Aorta (tissue), 5 donors: ENCODE results near the gene SEMA5A. TPM values are rescaled to one million over a fixed set of nuclear protein-coding genes. Genes with fewer than 3 reads are reported as not detected.
A peak's percentile ranks its signal among the peaks of the same experiment; 100 is the strongest.

ENCODE experiments used
- ATAC-seq: fragments of 200-7000 bp; cut with Tn5 transposase; one replicate; pipeline ENCODE4 v1.9.1; 2022; ENCODE audit warnings: moderate library complexity; ENCODE audit not compliant: low FRiP score
- DNase-seq, 2 donors: peaks; one replicate each; pipeline ENCODE4 v3.0.0-alpha.2; 2020
- H3K27ac ChIP-seq, 2 donors: one replicate each; pipeline ENCODE4 v1.5.1; 2013; ENCODE audit warnings: low read length in 2 of 2, mild to moderate bottlenecking in 2 of 2, moderate library complexity in 2 of 2, control low read depth in 1 of 2, inconsistent platforms in 1 of 2, low read depth in 1 of 2
- H3K27me3 ChIP-seq, 2 donors: one replicate each; pipeline ENCODE4 v1.6.1; 2013; ENCODE audit warnings: control low read depth in 1 of 2, low read length in 1 of 2, mild to moderate bottlenecking in 1 of 2, moderate library complexity in 1 of 2; ENCODE audit not compliant: insufficient read depth in 2 of 2, control insufficient read depth in 1 of 2
- H3K36me3 ChIP-seq, 2 donors: one replicate each; pipeline ENCODE4 v1.6.1; 2013; ENCODE audit warnings: control low read depth in 1 of 2, low read length in 1 of 2, mild to moderate bottlenecking in 1 of 2; ENCODE audit not compliant: insufficient read depth in 2 of 2, control insufficient read depth in 1 of 2
- H3K4me1 ChIP-seq, 2 donors: one replicate each; pipeline ENCODE4 v1.6.1; 2013; ENCODE audit warnings: low read length in 2 of 2, control low read depth in 1 of 2, mild to moderate bottlenecking in 1 of 2, moderate library complexity in 1 of 2; ENCODE audit not compliant: insufficient read depth in 2 of 2, control insufficient read depth in 1 of 2
- H3K4me3 ChIP-seq, 2 donors: one replicate each; pipeline ENCODE4 v1.5.1; 2013; ENCODE audit warnings: low read length in 2 of 2, control low read depth in 1 of 2, mild to moderate bottlenecking in 1 of 2
- H3K9me3 ChIP-seq: one replicate; pipeline ENCODE4 v1.6.1; 2013; ENCODE audit warnings: mild to moderate bottlenecking, low read length; ENCODE audit not compliant: control insufficient read depth
- WGBS, 2 donors: extraction: QIAGEN DNeasy Blood & Tissue Kit; methylation state at CpG; one replicate each; pipeline ENCODE4 v1.1.7; 2013; 5-methylcytosine and 5-hydroxymethylcytosine counted together
- intact Hi-C, 2 donors: fragments of 100-400 bp; cut with DNase I; formaldehyde crosslinking; loops; one replicate each; pipeline versions ENCODE4 v1.14.2 to v1.15.0; 2022
- polyA plus RNA-seq, 2 donors: library from polyadenylated mRNA; stranded (reverse); fragments of 200-250 nt; gene quantifications; one replicate each; pipeline ENCODE4 v1.2.3, GENCODE V29; 2013
- total RNA-seq, 2 donors: library from RNA; stranded (reverse); fragmentation: NEBNext Ultra II Directional; extraction: Animal tissue kit (Norgen Biotek cat#: 25700); gene quantifications; one replicate each; pipeline ENCODE4 v1.2.1, GENCODE V29; 2021
- donor health status: healthy with polysubstance abuse.
- donor health status: Bipolar disorder and iron deficiency.
- donor health status: DM: no; HTN: no; CAD: no.
- donor health status: DM: no; HTN: no; CAD: no.
- donor health status: DM: yes; HTN: yes; CAD: no.

The SEMA5A gene
- total and polyA plus RNA-seq, 4 donors, result 1.8 to 21.8 (median 12.7) TPM

DNA sequence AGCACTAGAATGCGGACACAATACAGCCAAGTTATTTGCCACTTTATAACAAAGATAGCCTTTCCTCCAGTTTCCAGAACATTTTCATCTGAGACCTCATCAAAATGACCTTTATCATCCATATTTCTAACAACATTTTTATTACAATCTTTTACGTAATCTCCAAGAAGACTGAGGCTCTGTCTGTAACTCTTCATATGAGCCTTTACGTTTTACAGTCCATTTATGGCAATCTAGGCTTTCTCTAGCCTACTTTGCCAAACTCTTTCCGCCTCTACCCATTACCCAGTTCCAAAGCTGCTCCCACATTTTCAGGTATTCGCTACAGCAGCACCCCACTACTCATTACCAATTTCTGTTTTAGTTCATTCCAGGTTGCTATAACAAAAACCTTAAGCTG is 8.2 kb upstream of the SEMA5A start:
- Histone ChIP-seq H3K27ac (no peak overlapping the region), H3K9me3 (no peaks in the 10 kb centered on the region), H3K4me3 (no peak overlapping the region), H3K27me3 (no peaks in the 10 kb centered on the region), H3K36me3 (peaks cover 4 to 5% of the 10 kb centered on the region in 2 donors), H3K4me1 (no peaks in the 10 kb centered on the region)
- WGBS, 2 donors, result 82 to 93% methylated on average over 5 of the region's 5 CpGs
- intact Hi-C loops, result no loop called here
- no peak for ATAC-seq
- DNase-seq, result no peak

- Histone ChIP-seq H3K4me1 (no peaks in the 10 kb centered on the region), H3K27ac (no peak overlapping the region), H3K4me3 (no peak overlapping the region), H3K36me3 (peaks cover 4 to 5% of the 10 kb centered on the region in 2 donors), H3K27me3 (no peaks in the 10 kb centered on the region), H3K9me3 (no peaks in the 10 kb centered on the region)
- WGBS, 2 donors, result 97 to 100% methylated on average over 4 of the region's 4 CpGs
- intact Hi-C loops, result no loop called here
- DNase-seq (no peak), ATAC-seq (no peak)
Observed at GRCh38 chr5:9553561-9553960, 7.7 kb upstream of the SEMA5A start.

- WGBS, 2 donors, result 91 to 94% methylated on average over 4 of the region's 4 CpGs
Observed at GRCh38 chr5:9551567-9552537, 6.0 kb upstream of the SEMA5A start.

GRCh38 chr5:9549941-9550340 is 4.1 kb upstream of the SEMA5A start:
- no peak overlapping the region for H3K27ac ChIP-seq
- H3K27me3 ChIP-seq, result no peaks in the 10 kb centered on the region
- ATAC-seq, result no peak
- H3K36me3 ChIP-seq, result peaks cover 4 to 5% of the 10 kb centered on the region in 2 donors
- no peaks in the 10 kb centered on the region for H3K4me1 ChIP-seq
- DNase-seq, result no peak
- 89 to 91% methylated on average over 5 of the region's 5 CpGs for WGBS, 2 donors
- no peaks in the 10 kb centered on the region for H3K9me3 ChIP-seq
- intact Hi-C loops, result loop anchor here (5.0 to 10.0 kb wide), 7 partner anchors 72 to 495 kb away; no protein-coding TSS in a partner anchor
- H3K4me3 ChIP-seq, result no peak overlapping the region

More at GRCh38 chr5:9551567-9552537, 6.0 kb upstream of the SEMA5A start:
- Histone ChIP-seq H3K27me3 (no peaks in the 10 kb centered on the region), H3K9me3 (no peaks in the 10 kb centered on the region), H3K27ac (no peak overlapping the region), H3K4me3 (no peak overlapping the region), H3K4me1 (no peaks in the 10 kb centered on the region), H3K36me3 (peaks cover 4 to 5% of the 10 kb centered on the region in 2 donors)
- no peak for ATAC-seq
- intact Hi-C loops, result no loop called here
- no peak for DNase-seq

DNA sequence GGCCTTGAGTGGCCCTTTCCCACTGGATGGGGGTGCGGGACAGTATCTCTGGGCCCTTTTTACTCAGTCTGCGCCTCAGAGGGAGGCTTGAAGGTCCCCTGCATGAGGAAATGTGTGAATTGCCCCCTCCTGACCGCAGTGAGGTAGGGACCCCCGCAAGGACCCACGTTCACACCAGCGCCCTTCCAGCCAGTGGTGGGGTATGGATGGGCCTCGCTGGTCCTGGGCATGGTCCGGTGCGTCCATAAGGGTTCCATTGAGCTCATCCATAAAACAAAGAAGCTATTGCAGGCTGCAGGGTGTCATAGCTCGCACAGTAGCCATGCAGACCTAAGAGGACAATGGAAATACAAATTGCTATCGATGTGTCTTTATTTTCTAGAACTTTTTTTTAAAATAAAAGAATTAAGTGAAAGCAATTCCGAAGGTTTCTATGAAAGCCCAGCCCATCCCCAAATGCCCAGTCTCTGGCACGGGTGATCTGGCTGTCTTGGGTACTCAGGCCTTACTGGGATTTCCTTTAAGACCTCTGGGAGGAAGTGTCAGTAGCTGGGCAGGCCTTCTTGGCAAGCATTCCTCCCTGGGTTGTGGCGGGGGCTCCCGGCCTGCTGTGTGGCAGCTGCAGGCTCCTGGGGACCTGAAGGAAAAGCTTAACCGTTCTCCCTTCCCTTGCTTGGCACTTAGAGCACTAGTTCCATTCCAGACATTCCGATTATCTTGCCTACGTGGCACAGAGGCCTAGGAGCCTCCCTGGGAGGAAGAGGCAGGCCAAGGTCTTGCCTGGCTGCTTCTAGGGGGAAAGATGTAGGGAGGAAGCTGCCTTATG is 1.5 kb upstream of the SEMA5A start:
- H3K4me3 ChIP-seq, result peak overlapping the region; percentile 76 to 97
- DNase-seq (peak; percentile 80 to 81), ATAC-seq (peak; percentile 3)

GRCh38 chr5:9545136-9545991 is 511 bp downstream of the SEMA5A start:
- Histone ChIP-seq H3K9me3 (no peaks in the 10 kb centered on the region), H3K27me3 (no peaks in the 10 kb centered on the region), H3K4me3 (peak overlapping the region; percentile 52 to 76), H3K27ac (peak overlapping the region; percentile 18 to 38), H3K36me3 (peaks cover 0 to 4% of the 10 kb centered on the region in 2 donors), H3K4me1 (no peaks in the 10 kb centered on the region)
- ATAC-seq, result peak; percentile 1
- intact Hi-C loops, result loop anchor here (2.0 to 10.0 kb wide), 8 partner anchors 77 to 491 kb away; no protein-coding TSS in a partner anchor
- DNase-seq, result peak; percentile 42 to 76
- WGBS, 2 donors, result 1% methylated on average over 77 to 82 of the region's 82 CpGs

More for the DNA sequence above, 1.5 kb upstream of the SEMA5A start:
- Histone ChIP-seq H3K27me3 (no peaks in the 10 kb centered on the region), H3K27ac (peak overlapping the region in 1 of 2 donors; percentile 85), H3K9me3 (no peaks in the 10 kb centered on the region), H3K4me1 (no peaks in the 10 kb centered on the region), H3K36me3 (peaks cover 4 to 5% of the 10 kb centered on the region in 2 donors)
- WGBS, 2 donors, result 3 to 4% methylated on average over 18 of the region's 18 CpGs
- intact Hi-C loops, result loop anchor here (5.0 to 10.0 kb wide), 7 partner anchors 75 to 493 kb away; no protein-coding TSS in a partner anchor

- 0 to 1% methylated on average over 41 to 45 of the region's 45 CpGs for WGBS, 2 donors
- ATAC-seq (peak; percentile 92), DNase-seq (peak; percentile 85 to 95)
- intact Hi-C loops, result loop anchor here (2.0 to 10.0 kb wide), 9 partner anchors 77 to 703 kb away; partner anchors contain the start of gene ATPSCKMT (in 1 of the 2)
- Histone ChIP-seq H3K4me1 (no peaks in the 10 kb centered on the region), H3K9me3 (no peaks in the 10 kb centered on the region), H3K27me3 (no peaks in the 10 kb centered on the region), H3K4me3 (peak overlapping the region; percentile 76 to 81), H3K27ac (peak overlapping the region in 1 of 2 donors; percentile 7), H3K36me3 (peaks cover 0 to 1% of the 10 kb centered on the region in 2 donors)
Observed at GRCh38 chr5:9544502-9545135, 1.3 kb downstream of the SEMA5A start.
